IgD-negative memory B cell (primary cell): Measurements from ENCODE around the gene ULK3. TPM values are rescaled to one million over a fixed set of nuclear protein-coding genes. Genes with fewer than 3 reads are reported as not detected.

Experiments used
- H3K27ac Mint-ChIP-seq, 3 donors: one replicate each; pipeline ENCODE4 v1.8.0; 2020 to 2022; ENCODE audit warnings: mild to moderate bottlenecking in 3 of 3, mixed read lengths in 3 of 3, moderate library complexity in 1 of 3
- H3K27me3 Mint-ChIP-seq: one replicate; pipeline ENCODE4 v1.8.0; 2021; ENCODE audit warnings: mixed read lengths
- H3K36me3 Mint-ChIP-seq: one replicate; pipeline ENCODE4 v1.8.0; 2020; ENCODE audit warnings: mild to moderate bottlenecking, mixed read lengths
- H3K4me1 Mint-ChIP-seq, 3 donors: one replicate each; pipeline ENCODE4 v1.8.0; 2020 to 2022; ENCODE audit warnings: mixed read lengths in 3 of 3, mild to moderate bottlenecking in 1 of 3
- H3K4me3 Mint-ChIP-seq, 4 donors: one replicate each; pipeline ENCODE4 v1.8.0; 2020 to 2022; ENCODE audit warnings: mild to moderate bottlenecking in 4 of 4, mixed read lengths in 4 of 4, moderate library complexity in 3 of 4
- H3K9me3 Mint-ChIP-seq, 3 donors: one replicate each; pipeline ENCODE4 v1.8.0; 2020 to 2021; ENCODE audit warnings: mixed read lengths in 3 of 3, mild to moderate bottlenecking in 1 of 3
- polyA plus RNA-seq: library from polyadenylated mRNA; unstranded; fragments of 300-500 nt; fragmentation: Illumina TruSeq; gene quantifications from one replicate; pipeline ENCODE4 v1.2.3, GENCODE V29; 2021

ULK3 gene
- polyA plus RNA-seq, 1 donor from 2014 or later: 25.2 TPM

DNA sequence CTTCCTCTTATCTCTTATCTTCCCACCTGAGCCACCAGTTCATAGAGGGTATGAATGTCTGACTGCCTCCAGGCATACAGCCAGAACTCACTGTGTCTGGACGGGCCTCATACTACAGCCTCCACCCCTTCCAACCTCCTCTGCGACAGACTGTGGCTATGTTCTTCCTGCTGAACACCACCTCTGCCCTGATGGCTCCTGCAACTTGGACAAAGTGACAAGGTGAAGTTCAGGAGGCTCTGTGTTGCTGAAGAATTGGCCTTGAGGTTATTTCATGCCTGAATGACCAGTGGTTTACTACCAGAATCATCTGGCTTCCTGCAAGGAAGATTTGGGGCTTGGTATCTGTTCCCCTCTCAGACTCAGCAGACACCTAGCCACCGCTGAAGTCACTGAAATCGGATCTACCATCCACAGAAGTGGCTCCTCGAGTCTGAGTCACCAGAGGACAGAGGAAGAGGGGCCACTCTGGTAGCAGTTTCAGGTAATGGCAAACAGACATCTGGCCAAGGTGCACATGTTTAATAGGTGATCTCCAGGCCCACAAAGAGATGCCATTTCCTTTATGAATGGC is 14.2 kb upstream of the ULK3 start:
- H3K27me3 Mint-ChIP-seq: no peaks in the 10 kb centered on the region
- no peaks in the 10 kb centered on the region for H3K9me3 Mint-ChIP-seq
- peak overlapping the region in 3 of 4 donors; percentile 7 to 90 (median 81) for H3K4me3 Mint-ChIP-seq
- peaks cover 30 to 41% (median 37%) of the 10 kb centered on the region in 3 donors for H3K4me1 Mint-ChIP-seq
- H3K27ac Mint-ChIP-seq: peak overlapping the region; percentile 33 to 95 (median 82)
- peaks cover 2% of the 10 kb centered on the region for H3K36me3 Mint-ChIP-seq

DNA sequence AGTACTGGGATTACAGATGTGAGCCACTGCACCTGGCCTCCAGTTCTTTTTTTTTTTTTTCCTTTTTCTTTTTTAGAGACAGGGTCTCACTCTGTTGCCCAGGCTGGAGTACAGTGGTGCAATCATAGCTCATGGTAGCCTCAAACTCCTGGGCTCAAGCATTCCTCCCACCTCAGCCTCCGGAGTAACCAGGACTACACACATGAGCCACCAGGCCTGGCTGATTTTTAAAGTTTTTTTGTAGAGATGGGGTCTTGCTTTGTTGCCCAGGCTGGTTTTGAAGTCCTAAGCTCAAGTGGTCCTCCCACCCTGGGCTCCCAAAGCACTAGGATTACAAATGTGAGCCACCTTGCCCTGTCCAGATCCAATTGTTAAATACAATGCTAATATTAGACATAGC is 13.6 kb upstream of the ULK3 start:
- Mint-ChIP-seq H3K4me1 (peaks cover 30 to 41% (median 37%) of the 10 kb centered on the region in 3 donors), H3K4me3 (peak overlapping the region in 1 of 4 donors; percentile 7), H3K36me3 (peaks cover 2% of the 10 kb centered on the region), H3K9me3 (no peaks in the 10 kb centered on the region), H3K27ac (peak overlapping the region; percentile 33 to 95 (median 82)), H3K27me3 (no peaks in the 10 kb centered on the region)

DNA sequence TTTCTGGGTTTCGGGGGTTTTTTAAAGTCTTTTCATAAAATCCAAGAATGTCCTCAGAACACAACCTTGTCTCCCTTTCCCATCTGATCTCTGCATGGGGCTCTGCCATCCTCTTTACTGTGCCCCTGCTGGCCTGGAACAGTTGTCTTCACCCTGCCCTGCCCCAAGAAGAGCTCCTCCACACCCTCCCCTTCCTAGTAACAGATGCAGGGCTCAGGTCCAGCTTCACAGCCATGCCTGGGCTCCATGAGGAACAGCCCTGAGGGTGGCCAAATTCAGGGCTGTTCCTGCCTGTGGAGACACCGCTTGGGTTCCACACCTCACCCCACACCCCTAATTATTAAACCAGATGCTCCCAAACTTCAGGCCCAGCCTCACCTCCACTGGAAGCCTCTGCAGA is 12.9 kb upstream of the ULK3 start:
- Mint-ChIP-seq H3K36me3 (peaks cover 2% of the 10 kb centered on the region), H3K4me1 (peaks cover 30 to 39% (median 35%) of the 10 kb centered on the region in 3 donors), H3K27me3 (no peaks in the 10 kb centered on the region), H3K27ac (peak overlapping the region in 2 of 3 donors; percentile 42 to 59), H3K4me3 (peak overlapping the region in 1 of 4 donors; percentile 28), H3K9me3 (no peaks in the 10 kb centered on the region)

DNA sequence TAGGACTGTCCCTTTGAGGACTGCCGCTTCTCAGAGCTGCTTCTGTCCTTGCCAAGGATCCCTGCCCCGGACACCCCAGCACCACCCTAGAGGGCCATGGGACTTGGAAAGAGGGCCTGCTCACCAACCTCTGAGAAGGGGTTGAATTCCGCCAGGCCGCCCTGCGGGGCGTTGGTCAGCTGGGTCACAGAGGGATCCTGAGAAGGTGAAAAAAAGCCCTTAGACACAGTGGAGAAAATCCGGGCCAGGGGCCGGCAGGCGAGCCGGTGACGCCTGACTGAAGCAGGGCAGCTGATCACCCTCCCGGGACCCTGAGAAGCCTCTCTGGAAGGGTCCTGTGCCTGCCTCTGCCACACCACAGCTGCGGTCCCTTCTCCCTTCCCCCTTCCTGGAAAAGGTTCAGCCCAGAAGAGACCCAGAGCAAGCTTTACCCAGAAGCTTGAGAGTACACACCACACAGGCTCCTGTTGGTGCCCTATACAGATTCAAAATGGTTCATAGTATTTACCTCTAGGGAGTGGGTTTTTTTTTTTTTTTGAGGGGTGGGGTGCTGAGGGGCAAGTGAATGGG is 11.6 kb upstream of the ULK3 start:
- Mint-ChIP-seq H3K27me3 (no peaks in the 10 kb centered on the region), H3K27ac (peak overlapping the region in 1 of 3 donors; percentile 67), H3K9me3 (no peaks in the 10 kb centered on the region), H3K4me3 (peak overlapping the region in 1 of 4 donors; percentile 68), H3K4me1 (peaks cover 30 to 35% (median 31%) of the 10 kb centered on the region in 3 donors), H3K36me3 (peaks cover 2% of the 10 kb centered on the region)

DNA sequence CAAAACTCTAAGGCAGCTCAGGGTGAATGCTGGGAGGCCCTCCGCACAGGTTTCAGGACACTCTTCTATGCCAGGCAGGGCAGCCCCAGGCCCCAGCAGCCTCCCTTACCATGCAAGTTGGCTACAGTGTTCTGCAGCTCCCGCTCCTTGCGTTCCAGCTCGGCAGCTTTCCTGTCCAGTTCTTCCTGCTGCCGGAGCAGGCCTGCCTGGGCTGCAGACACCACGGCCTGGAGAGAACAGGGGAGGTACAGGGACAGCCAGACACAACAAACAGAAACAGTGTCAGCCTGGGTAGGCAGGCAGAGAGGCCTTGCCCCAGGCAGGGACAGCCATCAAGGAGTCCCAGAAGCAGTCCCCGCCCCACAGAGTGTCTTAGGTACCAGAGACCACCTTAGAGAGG is 9.0 kb upstream of the ULK3 start:
- Mint-ChIP-seq H3K9me3 (no peaks in the 10 kb centered on the region), H3K4me3 (no peak overlapping the region), H3K36me3 (no peaks in the 10 kb centered on the region), H3K4me1 (peaks cover 8 to 11% (median 10%) of the 10 kb centered on the region in 3 donors), H3K27me3 (no peaks in the 10 kb centered on the region), H3K27ac (peak overlapping the region in 1 of 3 donors; percentile 77)

DNA sequence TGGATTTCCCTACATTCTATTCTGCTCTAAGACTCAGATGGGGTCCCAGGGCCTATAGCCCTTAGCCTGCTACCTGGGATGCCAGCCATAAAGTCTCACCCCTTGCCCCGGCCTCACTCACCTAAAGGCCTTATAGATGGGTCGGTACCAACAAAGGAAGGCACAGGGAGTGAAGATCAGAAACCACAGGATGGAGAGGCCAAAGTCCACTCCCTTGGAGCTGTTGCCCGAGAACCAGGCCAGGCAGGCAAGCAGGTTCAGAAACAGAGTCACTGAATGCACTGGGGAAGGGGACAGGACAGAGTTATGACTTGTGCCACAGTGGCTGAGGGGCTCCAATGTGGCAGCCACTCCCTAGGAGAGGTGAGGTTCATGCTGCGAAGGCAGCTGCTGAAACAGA is 7.4 kb upstream of the ULK3 start:
- H3K27me3 Mint-ChIP-seq: no peaks in the 10 kb centered on the region
- H3K27ac Mint-ChIP-seq: no peak overlapping the region
- peaks cover 3 to 7% (median 6%) of the 10 kb centered on the region in 3 donors for H3K4me1 Mint-ChIP-seq
- H3K9me3 Mint-ChIP-seq: no peaks in the 10 kb centered on the region
- no peak overlapping the region for H3K4me3 Mint-ChIP-seq
- H3K36me3 Mint-ChIP-seq: no peaks in the 10 kb centered on the region

DNA sequence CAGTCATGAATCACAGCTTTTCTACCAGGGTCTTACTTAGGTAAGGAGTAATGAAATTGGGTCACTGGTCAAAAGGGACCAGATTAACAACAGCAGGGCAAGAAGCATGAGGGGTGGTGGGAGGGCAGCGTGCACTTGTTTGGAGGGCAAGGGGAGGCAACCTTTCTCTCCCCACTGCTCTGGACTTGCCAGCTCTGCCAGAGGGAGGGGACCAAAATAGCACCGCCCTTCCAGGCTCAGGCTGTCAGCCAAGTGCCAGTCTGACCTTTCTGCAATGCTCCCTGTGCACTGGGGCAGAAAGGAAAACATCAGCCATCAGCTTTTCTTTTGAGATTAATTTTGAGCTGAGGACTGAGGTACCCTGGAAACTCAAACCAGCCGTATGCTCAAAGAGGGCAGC is 4.5 kb upstream of the ULK3 start:
- H3K36me3 Mint-ChIP-seq: no peaks in the 10 kb centered on the region
- H3K4me1 Mint-ChIP-seq: peaks cover 21 to 23% (median 21%) of the 10 kb centered on the region in 3 donors
- H3K9me3 Mint-ChIP-seq: no peaks in the 10 kb centered on the region
- H3K4me3 Mint-ChIP-seq: peak overlapping the region in 1 of 4 donors; percentile 32
- H3K27ac Mint-ChIP-seq: no peak overlapping the region
- H3K27me3 Mint-ChIP-seq: no peaks in the 10 kb centered on the region

DNA sequence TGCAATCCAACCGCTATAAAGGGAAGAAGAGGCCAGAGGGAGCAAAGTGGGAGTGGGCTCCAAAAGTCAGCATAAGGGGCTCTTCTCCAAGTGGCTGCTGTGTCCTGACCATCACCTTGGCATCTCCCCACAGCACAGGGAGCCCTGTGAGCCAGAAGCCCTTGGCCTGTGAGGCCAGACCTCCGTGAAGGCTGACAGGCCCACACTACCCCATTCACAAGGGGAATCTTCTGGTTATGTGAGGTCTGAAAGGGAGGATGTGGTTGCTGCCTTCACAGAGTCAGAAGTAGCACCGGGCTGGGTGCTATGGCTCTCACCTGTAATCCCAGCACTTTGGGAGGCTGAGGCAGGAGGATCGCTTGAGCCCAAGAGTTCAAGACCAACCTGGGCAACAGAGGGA is 2.6 kb upstream of the ULK3 start:
- Mint-ChIP-seq H3K36me3 (peaks cover 1% of the 10 kb centered on the region), H3K27ac (peak overlapping the region; percentile 78 to 97 (median 95)), H3K4me1 (peaks cover 21 to 31% (median 28%) of the 10 kb centered on the region in 3 donors), H3K27me3 (no peaks in the 10 kb centered on the region), H3K4me3 (peak overlapping the region; percentile 37 to 63 (median 50)), H3K9me3 (no peaks in the 10 kb centered on the region)

DNA sequence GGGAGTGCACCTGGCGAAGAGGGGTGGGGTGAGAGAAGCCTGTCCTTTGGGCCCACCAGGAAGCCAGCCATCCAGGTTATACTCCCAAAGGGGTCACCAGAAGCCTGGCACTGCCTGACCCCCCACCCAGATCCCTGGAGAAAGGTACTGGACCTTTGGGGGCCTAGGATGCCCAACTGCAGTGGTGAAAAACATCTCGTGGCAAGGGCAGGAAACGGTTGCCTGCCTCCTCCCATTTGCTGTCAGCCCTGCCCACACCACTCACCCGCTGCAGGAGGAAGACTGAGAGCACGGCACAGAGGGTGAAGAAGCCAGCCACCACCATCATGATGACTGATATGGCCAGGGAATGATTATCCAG is 2.2 kb upstream of the ULK3 start:
- Mint-ChIP-seq H3K36me3 (peaks cover 2% of the 10 kb centered on the region), H3K27ac (peak overlapping the region; percentile 78 to 97 (median 95)), H3K27me3 (no peaks in the 10 kb centered on the region), H3K4me1 (peaks cover 21 to 31% (median 28%) of the 10 kb centered on the region in 3 donors), H3K9me3 (no peaks in the 10 kb centered on the region), H3K4me3 (peak overlapping the region; percentile 49 to 82 (median 56))

DNA sequence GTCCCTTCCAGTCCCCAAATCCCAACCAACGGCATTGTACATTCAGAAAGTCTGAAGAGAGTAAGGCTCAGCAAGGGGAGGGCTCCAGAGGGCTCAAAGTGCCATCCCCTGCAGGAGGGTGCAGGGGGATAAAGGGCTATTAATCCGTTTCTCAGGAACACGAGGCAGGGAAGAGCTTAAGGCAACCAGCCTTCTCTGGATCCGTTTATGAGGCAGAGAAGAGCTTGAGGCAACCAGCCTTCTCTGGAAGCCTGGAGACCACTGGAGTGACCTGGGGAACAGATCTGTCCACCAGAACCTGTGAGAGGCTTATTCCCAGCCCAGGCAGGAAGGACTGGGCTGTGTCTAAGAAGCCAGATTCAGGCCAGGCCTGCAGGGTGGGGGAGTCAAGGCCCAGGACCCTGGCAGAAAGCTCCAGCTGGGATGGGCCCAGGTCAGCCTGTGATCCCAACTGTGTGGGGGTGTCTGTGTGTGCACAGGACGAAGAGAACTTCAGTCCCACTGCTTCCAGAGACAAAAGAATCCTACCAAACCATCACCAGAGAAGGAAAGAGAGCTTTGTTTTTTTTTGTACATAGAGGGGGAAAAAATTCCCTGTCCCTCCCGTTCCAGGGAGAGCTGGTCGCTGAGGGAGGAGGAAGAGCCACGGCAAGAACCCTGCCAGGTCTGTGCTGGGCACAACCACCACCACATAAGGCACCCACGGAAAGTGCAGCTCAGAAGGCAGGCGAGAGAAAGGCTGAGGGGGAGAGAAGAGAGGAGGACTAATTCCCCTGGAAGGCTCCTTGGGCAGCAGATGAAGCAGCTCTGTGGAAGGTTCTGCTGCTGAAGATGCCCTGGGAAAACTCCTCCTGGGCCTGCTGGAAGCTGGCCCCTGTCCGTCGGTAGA is 1.6 kb upstream of the ULK3 start:
- Mint-ChIP-seq H3K4me3 (peak overlapping the region in 3 of 4 donors; percentile 50 to 82 (median 63)), H3K27me3 (no peaks in the 10 kb centered on the region), H3K9me3 (no peaks in the 10 kb centered on the region), H3K27ac (peak overlapping the region; percentile 78 to 97 (median 95)), H3K4me1 (peaks cover 21 to 32% (median 28%) of the 10 kb centered on the region in 3 donors), H3K36me3 (peaks cover 4% of the 10 kb centered on the region)

DNA sequence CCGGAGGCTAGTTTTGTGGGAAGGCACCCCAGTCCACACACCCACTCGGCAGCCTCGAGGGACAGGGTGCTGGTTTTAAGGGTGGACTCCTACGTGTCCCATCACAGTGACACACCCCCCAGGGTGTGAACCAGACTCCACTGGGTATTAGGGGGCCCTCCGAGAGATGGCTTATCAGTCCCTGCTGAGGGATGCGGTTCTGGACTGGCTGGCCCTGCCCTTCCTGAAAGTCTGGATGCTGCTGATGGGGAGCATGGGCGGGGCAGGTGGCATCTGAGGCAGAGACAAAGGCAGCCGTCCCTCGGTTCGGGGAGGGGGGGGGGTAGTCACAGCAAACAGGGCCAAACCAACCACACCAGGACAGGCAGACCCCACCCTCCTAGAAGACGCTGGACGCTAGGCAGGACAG is 939 bp upstream of the ULK3 start:
- Mint-ChIP-seq H3K27me3 (no peaks in the 10 kb centered on the region), H3K4me1 (peaks cover 21 to 32% (median 28%) of the 10 kb centered on the region in 3 donors), H3K4me3 (peak overlapping the region; percentile 73 to 94 (median 85)), H3K9me3 (no peaks in the 10 kb centered on the region), H3K36me3 (peaks cover 4% of the 10 kb centered on the region), H3K27ac (peak overlapping the region; percentile 92 to 97 (median 95))

DNA sequence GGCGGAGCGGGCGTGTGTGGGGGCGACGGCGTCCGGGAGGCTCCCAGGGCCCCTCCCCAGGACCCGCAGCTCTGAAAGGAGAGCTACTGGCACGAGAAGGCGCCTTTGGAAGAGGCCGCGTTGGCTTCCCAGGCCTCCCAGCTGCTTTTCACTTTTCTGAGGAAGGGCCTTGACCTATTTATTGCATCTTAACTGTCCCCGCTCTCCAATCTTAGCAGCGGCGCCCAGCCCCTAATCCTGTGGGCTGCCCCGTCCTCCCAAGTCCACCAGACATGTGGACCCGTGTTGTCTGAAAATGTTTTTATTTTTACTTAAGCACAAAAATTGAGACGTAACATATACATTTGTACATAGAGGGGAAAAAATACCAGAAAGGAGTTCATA is 481 bp upstream of the ULK3 start:
- peaks cover 21 to 32% (median 28%) of the 10 kb centered on the region in 3 donors for H3K4me1 Mint-ChIP-seq
- peak overlapping the region; percentile 92 to 97 (median 95) for H3K27ac Mint-ChIP-seq
- peaks cover 4% of the 10 kb centered on the region for H3K36me3 Mint-ChIP-seq
- peak overlapping the region; percentile 73 to 94 (median 85) for H3K4me3 Mint-ChIP-seq
- H3K27me3 Mint-ChIP-seq: no peaks in the 10 kb centered on the region
- no peaks in the 10 kb centered on the region for H3K9me3 Mint-ChIP-seq

DNA sequence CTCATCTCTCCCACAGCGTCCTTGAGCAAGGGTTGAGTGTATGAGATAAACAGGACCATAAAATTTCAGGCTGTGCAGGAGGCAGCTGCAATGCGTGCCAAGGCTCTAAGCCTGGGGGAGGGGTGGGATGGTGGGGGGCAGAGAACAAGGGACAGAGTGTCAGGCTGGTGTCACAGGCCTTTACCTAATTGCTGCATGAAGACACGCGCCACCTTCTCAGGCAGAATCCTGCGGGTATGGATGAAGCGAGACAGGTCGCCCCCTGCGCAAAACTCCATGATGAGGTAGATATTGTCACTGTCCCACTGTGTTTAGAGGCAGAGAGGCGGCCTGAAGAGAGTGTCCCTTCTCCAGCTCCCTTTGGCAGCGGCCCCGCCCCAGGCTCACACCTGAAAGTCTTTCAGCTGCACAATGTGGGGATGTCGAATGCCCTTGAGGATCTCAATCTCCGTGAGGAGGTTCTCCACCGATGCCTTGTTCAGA is 1.0 kb downstream of the ULK3 start:
- Mint-ChIP-seq H3K27ac (peak overlapping the region in 2 of 3 donors; percentile 16 to 97), H3K4me1 (peaks cover 21 to 32% (median 28%) of the 10 kb centered on the region in 3 donors), H3K27me3 (no peaks in the 10 kb centered on the region), H3K36me3 (peaks cover 4% of the 10 kb centered on the region), H3K9me3 (no peaks in the 10 kb centered on the region), H3K4me3 (peak overlapping the region; percentile 73 to 97 (median 94))

DNA sequence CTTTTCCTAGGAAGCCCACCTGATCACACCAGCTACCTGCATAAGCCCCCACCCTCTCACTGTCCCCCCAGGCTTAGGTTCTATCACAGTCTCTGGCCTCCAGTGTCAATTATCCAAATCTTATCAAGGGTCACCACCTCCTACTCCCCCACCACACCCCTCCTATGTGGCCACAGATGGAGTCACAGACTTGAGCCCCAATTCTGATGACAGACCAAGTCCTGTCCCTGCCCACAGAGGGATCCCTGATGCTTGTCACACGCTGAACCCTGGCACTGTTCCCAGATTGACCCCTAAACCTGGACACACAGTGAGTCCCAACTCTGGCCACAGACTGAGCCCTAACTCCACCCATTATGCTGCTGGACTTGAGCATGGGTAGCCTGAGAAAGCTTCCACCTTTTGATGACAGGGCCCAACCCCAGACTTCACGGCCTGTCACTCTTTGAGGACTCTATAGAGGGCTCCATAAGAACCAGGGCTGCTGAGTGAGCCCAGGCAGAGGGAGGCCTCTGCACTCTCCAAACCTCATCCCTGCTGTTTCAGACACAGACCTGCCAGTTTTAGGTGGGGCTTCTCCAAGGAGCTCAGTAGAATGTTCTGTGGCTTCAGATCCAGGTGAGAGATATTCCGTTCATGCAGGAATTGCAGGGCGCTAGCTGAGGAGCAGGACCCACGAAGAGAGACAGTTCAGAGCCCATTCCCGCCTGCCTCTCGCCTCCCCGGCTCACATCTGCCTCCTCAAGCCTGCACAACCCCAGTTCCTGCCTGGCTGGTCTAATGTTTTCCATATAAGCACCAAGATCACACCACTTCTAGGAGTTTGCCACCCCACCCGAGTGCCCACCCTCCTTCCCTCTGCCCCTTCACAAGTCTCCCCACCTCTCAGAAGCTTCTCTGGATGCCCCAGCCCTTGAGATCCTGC is 1.8 kb downstream of the ULK3 start:
- no peaks in the 10 kb centered on the region for H3K27me3 Mint-ChIP-seq
- peaks cover 21 to 32% (median 26%) of the 10 kb centered on the region in 3 donors for H3K4me1 Mint-ChIP-seq
- peaks cover 4% of the 10 kb centered on the region for H3K36me3 Mint-ChIP-seq
- peak overlapping the region in 2 of 3 donors; percentile 89 to 97 for H3K27ac Mint-ChIP-seq
- H3K9me3 Mint-ChIP-seq: no peaks in the 10 kb centered on the region
- H3K4me3 Mint-ChIP-seq: peak overlapping the region; percentile 55 to 91 (median 67)
